Measurements from ENCODE around the gene ALS2CL. TPM values are rescaled to one million over a fixed set of nuclear protein-coding genes. Genes with fewer than 3 reads are reported as not detected.

The ALS2CL gene
- total and polyA plus RNA-seq, 9 donors, result 3.3 to 13.2 (median 6.2) TPM

DNA sequence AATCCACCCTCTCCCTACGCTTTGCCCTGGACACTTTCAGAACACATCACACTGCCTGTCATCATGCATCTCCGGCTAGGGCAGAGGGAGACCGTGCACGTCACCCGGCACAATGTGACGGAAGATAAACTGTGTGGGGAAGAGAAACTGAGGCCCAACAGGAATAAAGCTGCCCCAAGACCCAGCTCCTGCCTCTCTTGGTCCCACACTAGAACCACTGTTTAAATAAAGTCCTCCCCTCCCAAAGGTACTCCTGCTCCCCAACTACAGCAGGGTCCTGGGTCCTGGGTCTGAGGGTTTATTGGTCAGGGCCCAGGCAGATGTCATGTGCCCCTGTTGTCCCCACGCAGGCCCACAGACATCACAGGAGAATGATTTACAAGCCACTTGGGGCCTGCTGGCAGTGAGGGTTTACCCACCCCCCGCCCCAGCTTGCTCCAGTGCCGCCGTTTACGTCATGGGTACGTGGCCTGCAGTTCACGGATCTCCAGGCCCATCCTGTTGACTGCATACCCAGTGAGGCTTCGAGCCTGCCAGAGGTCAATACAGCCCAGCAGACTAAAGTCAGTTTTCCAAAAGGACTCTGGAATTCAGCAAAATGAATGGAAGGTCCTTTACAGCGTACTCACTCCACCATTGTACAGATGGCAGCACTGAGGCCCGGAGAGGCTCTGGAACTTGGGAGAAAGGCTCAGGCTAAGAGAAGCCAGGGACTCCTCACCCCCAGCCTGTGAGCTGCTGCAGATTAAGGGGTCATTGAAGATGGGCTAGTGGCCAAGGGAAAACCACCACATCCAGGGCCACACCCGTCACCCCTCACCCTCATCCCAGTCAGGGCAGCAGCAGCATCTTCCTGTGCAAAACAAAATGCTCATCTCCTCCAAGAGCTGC is 23.2 kb downstream of the ALS2CL start:
- no peaks in the 10 kb centered on the region for H3K4me1 ChIP-seq (ENCODE audit: insufficient read depth)
- no peaks in the 10 kb centered on the region for H3K27me3 ChIP-seq
- no peak overlapping the region for H3K27ac ChIP-seq
- TF ChIP-seq CTCF (IDR thresholded peaks at IDR 0.05) (no peak), EP300 (IDR thresholded peaks at IDR 0.05) (no peak), POLR2A (IDR thresholded peaks at IDR 0.05) (no peak)
- no peaks in the 10 kb centered on the region for H3K36me3 ChIP-seq
- no peak overlapping the region for H3K4me3 ChIP-seq
- intact Hi-C loops (cut with DNase I), result no loop called here
- WGBS, 3 donors, result 83 to 89% (median 85%) methylated on average over 17 of the region's 17 CpGs
- H3K9me3 ChIP-seq, result no peaks in the 10 kb centered on the region
- DNase-seq, result peak in 3 of 5 donors; percentile 6 to 17 (median 6)

- no peaks in the 10 kb centered on the region for H3K9me3 ChIP-seq
- no peak for TF ChIP-seq CTCF (IDR thresholded peaks at IDR 0.05)
- no peak for TF ChIP-seq POLR2A (IDR thresholded peaks at IDR 0.05)
- no peak for TF ChIP-seq EP300 (IDR thresholded peaks at IDR 0.05)
- no peaks in the 10 kb centered on the region for H3K27me3 ChIP-seq
- no peak overlapping the region for H3K4me3 ChIP-seq
- intact Hi-C loops (cut with DNase I), result no loop called here
- peak in 4 of 5 donors; percentile 3 to 19 (median 8) for DNase-seq
- no peaks in the 10 kb centered on the region for H3K36me3 ChIP-seq
- 69 to 71% (median 69%) methylated on average over 9 of the region's 9 CpGs for WGBS, 3 donors
- no peak overlapping the region for H3K27ac ChIP-seq
- H3K4me1 ChIP-seq (ENCODE audit: insufficient read depth), result no peaks in the 10 kb centered on the region
These were observed 24.1 kb downstream of the ALS2CL start for GRCh38 chr3:46669191-46669999.

DNA sequence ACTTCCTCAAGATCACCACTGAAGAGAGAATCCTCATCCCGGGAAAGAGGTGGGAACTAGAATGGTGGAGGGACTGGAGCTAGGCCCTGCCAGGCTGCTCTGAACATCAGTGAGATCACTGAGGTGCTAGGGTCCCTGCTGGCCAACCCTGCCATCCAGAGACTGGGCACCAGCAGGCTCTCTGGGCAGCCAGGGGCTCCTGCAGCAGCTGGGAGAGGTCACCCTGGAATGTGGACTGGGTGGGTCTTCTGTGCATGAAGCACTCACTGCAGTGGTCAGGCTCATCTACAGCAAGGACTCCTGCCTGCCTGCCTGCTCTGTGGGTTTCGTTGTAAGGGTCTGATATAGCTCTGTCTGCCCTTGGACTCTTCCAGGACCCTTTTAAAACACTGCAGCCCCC is 24.9 kb downstream of the ALS2CL start:
- WGBS, 3 donors, result 70 to 83% (median 72%) methylated on average over 2 of the region's 2 CpGs
- Histone ChIP-seq H3K27me3 (no peaks in the 10 kb centered on the region), H3K36me3 (no peaks in the 10 kb centered on the region), H3K27ac (no peak overlapping the region), H3K4me1 (ENCODE audit: insufficient read depth) (no peaks in the 10 kb centered on the region), H3K9me3 (no peaks in the 10 kb centered on the region), H3K4me3 (no peak overlapping the region)
- peak in 1 of 5 donors; percentile 3 for DNase-seq
- TF ChIP-seq POLR2A (IDR thresholded peaks at IDR 0.05) (no peak), CTCF (IDR thresholded peaks at IDR 0.05) (no peak), EP300 (IDR thresholded peaks at IDR 0.05) (no peak)
- intact Hi-C loops (cut with DNase I), result no loop called here

DNA sequence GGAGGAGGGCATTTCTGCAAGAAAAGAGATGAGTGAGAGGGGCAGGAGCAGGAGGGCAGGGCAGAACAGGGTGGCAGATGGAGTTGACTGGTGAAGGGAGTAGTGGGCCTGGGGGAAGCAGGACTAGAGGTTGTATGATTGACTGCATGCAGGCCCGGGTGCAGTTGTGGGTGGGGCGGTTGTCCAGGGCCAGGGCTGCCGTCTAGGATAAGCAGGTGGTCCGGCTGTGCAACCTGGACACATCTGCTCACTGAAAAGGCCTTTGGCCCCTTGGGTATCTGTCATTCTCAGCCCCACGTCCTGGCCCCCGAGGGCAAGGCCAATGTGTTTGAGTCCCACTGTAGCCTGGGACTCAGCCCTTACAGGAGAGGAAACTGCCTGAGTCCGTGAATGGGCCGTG is 25.4 kb downstream of the ALS2CL start:
- H3K9me3 ChIP-seq, result no peaks in the 10 kb centered on the region

More for the DNA sequence above, 25.4 kb downstream of the ALS2CL start:
- Histone ChIP-seq H3K27me3 (no peaks in the 10 kb centered on the region), H3K4me1 (ENCODE audit: insufficient read depth) (peaks cover 3% of the 10 kb centered on the region), H3K27ac (no peak overlapping the region), H3K4me3 (no peak overlapping the region), H3K36me3 (no peaks in the 10 kb centered on the region)
- peak in 1 of 5 donors; percentile 7 for DNase-seq
- intact Hi-C loops (cut with DNase I), result no loop called here
- TF ChIP-seq POLR2A (IDR thresholded peaks at IDR 0.05) (no peak), CTCF (IDR thresholded peaks at IDR 0.05) (no peak), EP300 (IDR thresholded peaks at IDR 0.05) (no peak)
- 51 to 60% (median 60%) methylated on average over 8 of the region's 8 CpGs for WGBS, 3 donors

Measured in ovary (tissue), 9 donors.